Ishikawa (cell line): ENCODE measurements around the gene GIT1.

Experiments used
- CEBPB ChIP-seq: IDR thresholded peaks from 2 replicates; pipeline ENCODE4 v1.6.1; 2012
- EGR1 ChIP-seq: IDR thresholded peaks from 2 replicates; pipeline ENCODE4 v1.6.1; 2012
- FOXM1 ChIP-seq: IDR thresholded peaks from 2 replicates; pipeline ENCODE4 v1.6.1; 2012; ENCODE audit warnings: low read depth, borderline replicate concordance
- RAD21 ChIP-seq: IDR thresholded peaks from 2 replicates; pipeline ENCODE4 v1.6.1; 2012; ENCODE audit warnings: low read depth
- YY1 ChIP-seq: IDR thresholded peaks from 2 replicates; pipeline ENCODE4 v1.6.1; 2012; ENCODE audit warnings: low read depth
- TF ChIP-seq, protein P1 (sequence below): IDR thresholded peaks from 2 replicates; pipeline ENCODE4 v1.6.1; 2012; ENCODE audit warnings: low read depth, mild to moderate bottlenecking

DNA sequence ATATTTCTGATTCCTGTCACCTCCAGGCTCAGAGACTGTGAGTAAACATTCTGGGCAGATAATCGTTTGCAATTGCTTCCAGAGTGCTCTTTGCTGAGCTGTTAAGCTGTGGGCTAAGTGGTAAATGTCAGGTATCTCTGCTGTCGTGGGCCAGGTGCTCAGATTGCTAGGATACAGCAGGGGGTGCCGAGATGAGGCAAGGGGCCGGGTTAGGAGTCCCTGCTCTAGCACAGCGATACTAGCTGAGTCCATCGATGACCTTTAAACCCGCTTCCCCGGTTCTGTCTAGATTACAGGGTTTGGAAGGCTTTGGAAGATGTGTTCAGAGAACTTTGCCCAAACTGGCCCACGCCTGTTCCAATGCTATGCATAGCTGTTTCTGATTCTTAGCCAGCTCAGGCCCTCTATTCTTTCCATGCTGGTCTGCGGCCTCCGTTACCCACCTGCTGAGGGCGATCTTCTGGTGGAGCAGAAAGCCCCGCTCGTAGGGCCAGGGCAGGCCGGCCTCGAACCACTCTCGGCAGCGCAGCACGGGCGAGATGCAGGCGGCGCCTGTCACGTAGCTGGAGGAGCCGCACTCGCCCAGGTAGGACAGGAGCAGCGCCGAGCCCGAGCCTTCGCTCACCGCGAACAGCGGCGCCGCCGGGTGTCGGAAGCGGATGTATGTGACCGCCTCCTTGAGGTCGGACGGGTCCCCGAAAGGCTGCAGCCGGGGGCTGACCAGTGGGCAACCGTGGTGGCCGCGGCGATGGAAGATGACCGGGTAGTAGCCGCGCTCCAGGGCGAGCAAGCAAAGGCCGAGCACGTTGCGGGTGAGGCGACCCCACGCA is 23.6 kb downstream of the GIT1 start:
- TF ChIP-seq FOXM1 (no peak), CEBPB (no peak), YY1 (no peak), RAD21 (no peak), EGR1 (no peak)
- TF ChIP-seq, protein P1, sequence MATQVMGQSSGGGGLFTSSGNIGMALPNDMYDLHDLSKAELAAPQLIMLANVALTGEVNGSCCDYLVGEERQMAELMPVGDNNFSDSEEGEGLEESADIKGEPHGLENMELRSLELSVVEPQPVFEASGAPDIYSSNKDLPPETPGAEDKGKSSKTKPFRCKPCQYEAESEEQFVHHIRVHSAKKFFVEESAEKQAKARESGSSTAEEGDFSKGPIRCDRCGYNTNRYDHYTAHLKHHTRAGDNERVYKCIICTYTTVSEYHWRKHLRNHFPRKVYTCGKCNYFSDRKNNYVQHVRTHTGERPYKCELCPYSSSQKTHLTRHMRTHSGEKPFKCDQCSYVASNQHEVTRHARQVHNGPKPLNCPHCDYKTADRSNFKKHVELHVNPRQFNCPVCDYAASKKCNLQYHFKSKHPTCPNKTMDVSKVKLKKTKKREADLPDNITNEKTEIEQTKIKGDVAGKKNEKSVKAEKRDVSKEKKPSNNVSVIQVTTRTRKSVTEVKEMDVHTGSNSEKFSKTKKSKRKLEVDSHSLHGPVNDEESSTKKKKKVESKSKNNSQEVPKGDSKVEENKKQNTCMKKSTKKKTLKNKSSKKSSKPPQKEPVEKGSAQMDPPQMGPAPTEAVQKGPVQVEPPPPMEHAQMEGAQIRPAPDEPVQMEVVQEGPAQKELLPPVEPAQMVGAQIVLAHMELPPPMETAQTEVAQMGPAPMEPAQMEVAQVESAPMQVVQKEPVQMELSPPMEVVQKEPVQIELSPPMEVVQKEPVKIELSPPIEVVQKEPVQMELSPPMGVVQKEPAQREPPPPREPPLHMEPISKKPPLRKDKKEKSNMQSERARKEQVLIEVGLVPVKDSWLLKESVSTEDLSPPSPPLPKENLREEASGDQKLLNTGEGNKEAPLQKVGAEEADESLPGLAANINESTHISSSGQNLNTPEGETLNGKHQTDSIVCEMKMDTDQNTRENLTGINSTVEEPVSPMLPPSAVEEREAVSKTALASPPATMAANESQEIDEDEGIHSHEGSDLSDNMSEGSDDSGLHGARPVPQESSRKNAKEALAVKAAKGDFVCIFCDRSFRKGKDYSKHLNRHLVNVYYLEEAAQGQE, result no peak
